Loucy (cell line): ENCODE results near the gene AQP11.

Experiments
- CTCF ChIP-seq: fragments of 200-600 bp; sonication (generic); conservative IDR thresholded peaks from 2 replicates; pipeline ENCODE4 v1.5.1; 2014; ENCODE audit warnings: mild to moderate bottlenecking, antibody characterized with exemption, low read length
- EZH2phosphoT487 ChIP-seq: fragments of 200-600 bp; IDR thresholded peaks from 2 replicates; pipeline ENCODE4 v1.6.1; 2018; ENCODE audit warnings: antibody characterized with exemption, mild to moderate bottlenecking, moderate library complexity, borderline replicate concordance

GRCh38 chr11:77592727-77593126 lies 3.0 kb downstream of the AQP11 start:
- no peak for TF ChIP-seq CTCF
- TF ChIP-seq EZH2phosphoT487: no peak
